Esophagus muscularis mucosa (tissue), 3 donors: Measurements from ENCODE around the gene GABARAPL2.

Experiments
- POLR2AphosphoS5 ChIP-seq, 2 donors: sonication (generic); formaldehyde crosslinking; IDR thresholded peaks; one replicate each; pipeline ENCODE4 v1.6.1; 2017; ENCODE audit warnings: antibody characterized with exemption in 2 of 2
- TF ChIP-seq, protein P1 (sequence below), 3 experiments: fragments of 200-600 bp in 2 of 3; fragments of 450-650 bp in 1 of 3; sonication (generic) in 2 of 3; IDR thresholded peaks; one replicate each; pipeline ENCODE4 v1.5.1; 2017 to 2019; ENCODE audit warnings: antibody characterized with exemption in 3 of 3, mild to moderate bottlenecking in 2 of 3, moderate library complexity in 1 of 3

DNA sequence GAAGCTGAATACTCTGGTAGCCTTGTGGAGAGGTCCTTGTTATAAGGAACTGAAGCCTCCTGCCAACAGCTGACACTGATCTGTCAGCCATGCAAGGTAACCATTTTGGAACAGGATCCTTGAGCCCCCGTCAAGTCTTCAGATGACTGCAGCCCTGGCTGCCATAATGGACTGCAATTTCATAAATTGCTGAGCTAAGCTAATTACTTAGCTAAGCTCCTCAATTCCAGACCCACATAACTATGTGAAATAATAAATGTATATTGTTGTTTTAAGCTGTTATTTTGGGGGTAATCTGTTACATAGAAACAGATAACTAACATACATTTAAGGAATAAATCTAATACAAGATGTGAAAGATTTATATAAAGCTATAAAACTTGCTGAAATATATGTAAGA is 40.3 kb downstream of the GABARAPL2 start:
- TF ChIP-seq, protein P1, sequence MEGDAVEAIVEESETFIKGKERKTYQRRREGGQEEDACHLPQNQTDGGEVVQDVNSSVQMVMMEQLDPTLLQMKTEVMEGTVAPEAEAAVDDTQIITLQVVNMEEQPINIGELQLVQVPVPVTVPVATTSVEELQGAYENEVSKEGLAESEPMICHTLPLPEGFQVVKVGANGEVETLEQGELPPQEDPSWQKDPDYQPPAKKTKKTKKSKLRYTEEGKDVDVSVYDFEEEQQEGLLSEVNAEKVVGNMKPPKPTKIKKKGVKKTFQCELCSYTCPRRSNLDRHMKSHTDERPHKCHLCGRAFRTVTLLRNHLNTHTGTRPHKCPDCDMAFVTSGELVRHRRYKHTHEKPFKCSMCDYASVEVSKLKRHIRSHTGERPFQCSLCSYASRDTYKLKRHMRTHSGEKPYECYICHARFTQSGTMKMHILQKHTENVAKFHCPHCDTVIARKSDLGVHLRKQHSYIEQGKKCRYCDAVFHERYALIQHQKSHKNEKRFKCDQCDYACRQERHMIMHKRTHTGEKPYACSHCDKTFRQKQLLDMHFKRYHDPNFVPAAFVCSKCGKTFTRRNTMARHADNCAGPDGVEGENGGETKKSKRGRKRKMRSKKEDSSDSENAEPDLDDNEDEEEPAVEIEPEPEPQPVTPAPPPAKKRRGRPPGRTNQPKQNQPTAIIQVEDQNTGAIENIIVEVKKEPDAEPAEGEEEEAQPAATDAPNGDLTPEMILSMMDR (IDR thresholded peaks at IDR 0.05) = no peak
- no peak for TF ChIP-seq POLR2AphosphoS5 (IDR thresholded peaks at IDR 0.05)
